ENCODE measurements around the gene ANP32E.
A peak's percentile ranks its signal among the peaks of the same experiment; 100 is the strongest.

ANP32E gene

GRCh38 chr1:150235294-150235851, 539 bp downstream of the ANP32E start:
- no peaks in the 10 kb centered on the region for H3K9me2 ChIP-seq (replicated peaks; ENCODE audit: insufficient read depth, low read length)
- peak overlapping the region; percentile 80 for H3K4me2 ChIP-seq (ENCODE audit: low read depth, low read length, poor library complexity, severe bottlenecking)
- H3K9ac ChIP-seq (ENCODE audit: low read length): peak overlapping the region; percentile 100
- H3F3A ChIP-seq (ENCODE audit: insufficient read depth): peaks cover 16% of the 10 kb centered on the region
- H3K27me3 ChIP-seq (ENCODE audit: low read length): no peaks in the 10 kb centered on the region
- no peaks in the 10 kb centered on the region for H4K20me1 ChIP-seq (ENCODE audit: low read depth, low read length)
- peaks cover 4% of the 10 kb centered on the region; the same call in 1 of the 2 replicates for H3K36me3 ChIP-seq (ENCODE audit: low read length)
- peaks cover 52% of the 10 kb centered on the region for H3K79me2 ChIP-seq (ENCODE audit: insufficient read depth, low read length)
- H2AFZ ChIP-seq (ENCODE audit: low read depth, low read length, severe bottlenecking): no peak overlapping the region
- TF ChIP-seq EZH2phosphoT487 (conservative IDR thresholded peaks at IDR 0.05; ENCODE audit: low read length) (no peak), CTCF (IDR thresholded peaks at IDR 0.05; ENCODE audit: insufficient read depth, low read length, poor library complexity, severe bottlenecking) (peak; percentile 13)
- peak overlapping the region; percentile 79 for H3K4me3 ChIP-seq (ENCODE audit: insufficient read depth, low read length, poor library complexity, severe bottlenecking)
- peak overlapping the region; percentile 94 for H3K27ac ChIP-seq (ENCODE audit: low read depth, low read length)
- H3K9me3 ChIP-seq (ENCODE audit: insufficient read depth, low read length): no peaks in the 10 kb centered on the region

GRCh38 chr1:150234566-150235293, 1.2 kb downstream of the ANP32E start:
- peaks cover 22% of the 10 kb centered on the region for H3F3A ChIP-seq (ENCODE audit: insufficient read depth)
- H4K20me1 ChIP-seq (ENCODE audit: low read depth, low read length): no peaks in the 10 kb centered on the region; the same call in 1 of the 2 replicates
- H3K36me3 ChIP-seq (ENCODE audit: low read length): peaks cover 10% of the 10 kb centered on the region; the same call in 1 of the 2 replicates
- H3K9ac ChIP-seq (ENCODE audit: low read length): peak overlapping the region; percentile 100
- H3K4me2 ChIP-seq (ENCODE audit: low read depth, low read length, poor library complexity, severe bottlenecking): peak overlapping the region; percentile 80
- no peaks in the 10 kb centered on the region for H3K9me3 ChIP-seq (ENCODE audit: insufficient read depth, low read length)
- H3K9me2 ChIP-seq (replicated peaks; ENCODE audit: insufficient read depth, low read length): no peaks in the 10 kb centered on the region
- no peak overlapping the region for H2AFZ ChIP-seq (ENCODE audit: low read depth, low read length, severe bottlenecking)
- no peaks in the 10 kb centered on the region for H3K27me3 ChIP-seq (ENCODE audit: low read length)
- peak overlapping the region; percentile 79 for H3K4me3 ChIP-seq (ENCODE audit: insufficient read depth, low read length, poor library complexity, severe bottlenecking)
- H3K27ac ChIP-seq (ENCODE audit: low read depth, low read length): peak overlapping the region; percentile 94
- TF ChIP-seq CTCF (IDR thresholded peaks at IDR 0.05; ENCODE audit: insufficient read depth, low read length, poor library complexity, severe bottlenecking) (no peak), EZH2phosphoT487 (conservative IDR thresholded peaks at IDR 0.05; ENCODE audit: low read length) (no peak)
- peaks cover 58% of the 10 kb centered on the region for H3K79me2 ChIP-seq (ENCODE audit: insufficient read depth, low read length)

- Histone ChIP-seq H4K20me1 (ENCODE audit: low read depth, low read length) (no peaks in the 10 kb centered on the region; the same call in 1 of the 2 replicates), H2AFZ (ENCODE audit: low read depth, low read length, severe bottlenecking) (no peak overlapping the region), H3K4me3 (ENCODE audit: insufficient read depth, low read length, poor library complexity, severe bottlenecking) (peak overlapping the region; percentile 79), H3K9me2 (replicated peaks; ENCODE audit: insufficient read depth, low read length) (no peaks in the 10 kb centered on the region), H3K9me3 (ENCODE audit: insufficient read depth, low read length) (no peaks in the 10 kb centered on the region), H3K36me3 (ENCODE audit: low read length) (peaks cover 11% of the 10 kb centered on the region; the same call in 1 of the 2 replicates), H3K79me2 (ENCODE audit: insufficient read depth, low read length) (peaks cover 59% of the 10 kb centered on the region), H3K27ac (ENCODE audit: low read depth, low read length) (peak overlapping the region; percentile 94), H3F3A (ENCODE audit: insufficient read depth) (peaks cover 22% of the 10 kb centered on the region), H3K27me3 (ENCODE audit: low read length) (no peaks in the 10 kb centered on the region), H3K9ac (ENCODE audit: low read length) (peak overlapping the region; percentile 100), H3K4me2 (ENCODE audit: low read depth, low read length, poor library complexity, severe bottlenecking) (peak overlapping the region; percentile 80)
- TF ChIP-seq EZH2phosphoT487 (conservative IDR thresholded peaks at IDR 0.05; ENCODE audit: low read length) (no peak), CTCF (IDR thresholded peaks at IDR 0.05; ENCODE audit: insufficient read depth, low read length, poor library complexity, severe bottlenecking) (no peak)
Observed at GRCh38 chr1:150234309-150234565, 1.7 kb downstream of the ANP32E start.
